ENCODE results near the gene SS18L1. TPM values are rescaled to one million over a fixed set of nuclear protein-coding genes. Genes with fewer than 3 reads are reported as not detected.

SS18L1 gene
- total RNA-seq, 1 donor from 2014 or later, result 8.7 TPM

DNA sequence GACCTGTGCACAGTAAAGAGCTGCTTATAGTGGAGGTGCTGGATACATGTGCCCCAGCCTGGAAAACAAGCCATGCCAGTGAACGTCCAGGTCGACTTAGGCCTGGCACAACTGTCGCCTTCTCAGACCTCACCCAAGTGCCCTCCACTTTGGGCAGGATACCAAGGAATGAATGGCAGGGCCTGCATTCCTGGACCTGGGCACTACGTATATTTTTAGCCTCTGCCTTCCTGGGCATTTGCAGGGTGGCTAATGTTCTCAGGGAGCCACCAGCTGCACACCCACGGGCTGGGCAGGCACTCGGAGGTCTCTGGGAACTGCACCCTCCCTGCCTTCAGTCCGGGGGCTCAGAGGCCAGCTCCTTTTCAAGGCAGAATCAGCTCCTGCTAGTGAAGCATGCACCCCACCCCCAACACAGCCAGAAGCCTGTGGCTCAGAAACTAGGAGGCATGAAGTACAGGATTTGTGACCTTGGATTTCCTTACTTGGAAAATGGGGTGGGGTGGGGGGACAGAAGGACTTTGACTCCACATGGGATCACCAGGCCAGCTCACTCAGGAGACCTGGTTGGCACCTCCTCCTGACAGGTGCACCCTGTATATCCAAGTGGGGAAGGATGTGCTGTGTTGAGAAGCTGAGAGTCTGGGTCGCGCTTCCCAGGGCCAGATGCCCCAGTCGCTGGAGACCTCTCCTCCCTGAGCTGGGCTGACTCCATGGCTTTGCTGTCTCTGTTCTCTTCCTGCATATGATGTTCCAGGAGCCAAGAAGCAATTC lies 23.8 kb upstream of the SS18L1 start:
- H3K4me3 ChIP-seq (ENCODE audit: low read depth, low read length), result no peak overlapping the region
- H3K27me3 ChIP-seq (ENCODE audit: control insufficient read depth, insufficient read depth, low read length), result peaks cover 5% of the 10 kb centered on the region
- TF ChIP-seq, protein P1, sequence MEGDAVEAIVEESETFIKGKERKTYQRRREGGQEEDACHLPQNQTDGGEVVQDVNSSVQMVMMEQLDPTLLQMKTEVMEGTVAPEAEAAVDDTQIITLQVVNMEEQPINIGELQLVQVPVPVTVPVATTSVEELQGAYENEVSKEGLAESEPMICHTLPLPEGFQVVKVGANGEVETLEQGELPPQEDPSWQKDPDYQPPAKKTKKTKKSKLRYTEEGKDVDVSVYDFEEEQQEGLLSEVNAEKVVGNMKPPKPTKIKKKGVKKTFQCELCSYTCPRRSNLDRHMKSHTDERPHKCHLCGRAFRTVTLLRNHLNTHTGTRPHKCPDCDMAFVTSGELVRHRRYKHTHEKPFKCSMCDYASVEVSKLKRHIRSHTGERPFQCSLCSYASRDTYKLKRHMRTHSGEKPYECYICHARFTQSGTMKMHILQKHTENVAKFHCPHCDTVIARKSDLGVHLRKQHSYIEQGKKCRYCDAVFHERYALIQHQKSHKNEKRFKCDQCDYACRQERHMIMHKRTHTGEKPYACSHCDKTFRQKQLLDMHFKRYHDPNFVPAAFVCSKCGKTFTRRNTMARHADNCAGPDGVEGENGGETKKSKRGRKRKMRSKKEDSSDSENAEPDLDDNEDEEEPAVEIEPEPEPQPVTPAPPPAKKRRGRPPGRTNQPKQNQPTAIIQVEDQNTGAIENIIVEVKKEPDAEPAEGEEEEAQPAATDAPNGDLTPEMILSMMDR (IDR thresholded peaks at IDR 0.05; ENCODE audit: insufficient read depth, low read length, severe bottlenecking), result no peak
- FAIRE-seq (no peak), DNase-seq (ENCODE audit: low read depth) (no peak)
- peaks cover 3% of the 10 kb centered on the region for H3K36me3 ChIP-seq (ENCODE audit: control insufficient read depth, insufficient read depth, low read length)

DNA sequence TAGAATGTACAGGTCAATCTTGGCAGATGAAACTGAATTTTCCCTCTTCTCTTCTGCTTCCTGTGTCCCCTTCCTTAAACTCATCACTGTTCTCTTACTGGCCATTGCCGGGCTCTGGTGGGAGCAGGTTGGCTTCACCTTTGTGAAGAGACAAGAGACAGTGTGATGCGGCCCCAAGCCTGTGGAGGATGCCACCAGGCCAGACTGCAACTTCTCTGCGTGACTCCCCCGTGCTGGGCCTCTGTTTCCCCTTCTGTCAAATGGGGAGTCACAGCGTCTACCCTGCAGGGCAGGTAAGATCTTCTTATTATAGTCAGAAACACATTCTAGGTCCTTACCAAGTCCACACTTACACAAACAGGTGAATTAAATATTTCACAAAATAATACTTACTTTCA lies 23.2 kb upstream of the SS18L1 start:
- Histone ChIP-seq H3K27me3 (ENCODE audit: control insufficient read depth, insufficient read depth, low read length) (peaks cover 2% of the 10 kb centered on the region), H3K36me3 (ENCODE audit: control insufficient read depth, insufficient read depth, low read length) (peaks cover 6% of the 10 kb centered on the region), H3K4me3 (ENCODE audit: low read depth, low read length) (no peak overlapping the region)
- TF ChIP-seq, protein P1 (IDR thresholded peaks at IDR 0.05; ENCODE audit: insufficient read depth, low read length, severe bottlenecking), result no peak
- DNase-seq (ENCODE audit: low read depth) (no peak), FAIRE-seq (no peak)

DNA sequence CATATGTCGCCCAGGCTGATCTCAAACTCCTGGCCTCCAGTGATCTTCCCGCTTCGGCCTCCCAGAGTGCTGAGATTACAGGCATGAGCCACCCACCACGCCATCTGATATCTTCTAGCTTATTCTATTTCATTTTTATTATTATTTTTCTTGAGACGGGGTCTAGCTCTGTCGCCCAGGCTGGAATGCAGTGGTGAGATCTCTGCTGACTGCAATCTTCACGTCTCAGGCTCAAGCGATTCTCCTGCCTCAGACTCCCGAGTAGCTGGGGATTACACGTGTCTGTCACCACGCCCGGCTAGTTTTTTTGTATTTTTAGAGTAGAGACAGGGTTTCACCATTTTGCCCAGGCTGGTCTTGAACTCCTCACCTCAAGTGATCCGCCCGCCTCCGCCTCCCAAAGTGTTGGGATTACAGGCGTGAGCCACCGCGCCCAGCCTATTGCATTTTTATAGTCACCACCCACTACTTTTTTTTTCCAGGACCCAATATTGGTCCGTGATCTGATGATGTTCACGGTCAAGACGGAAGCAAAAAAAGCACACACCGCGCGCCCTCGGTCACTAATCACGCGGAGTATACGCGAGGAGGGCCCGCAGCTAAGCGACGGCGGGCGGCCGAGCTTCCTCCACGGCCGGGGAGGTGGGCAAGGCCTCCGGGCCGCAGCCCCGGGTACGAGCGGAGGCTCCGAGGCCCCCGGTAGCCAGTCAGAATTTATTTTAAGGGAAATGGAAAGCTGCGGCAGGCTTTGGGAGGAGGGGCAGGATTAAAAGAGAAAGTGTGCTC lies 22.4 kb upstream of the SS18L1 start:
- peaks cover 2% of the 10 kb centered on the region for H3K27me3 ChIP-seq (ENCODE audit: control insufficient read depth, insufficient read depth, low read length)
- no peak for FAIRE-seq

DNA sequence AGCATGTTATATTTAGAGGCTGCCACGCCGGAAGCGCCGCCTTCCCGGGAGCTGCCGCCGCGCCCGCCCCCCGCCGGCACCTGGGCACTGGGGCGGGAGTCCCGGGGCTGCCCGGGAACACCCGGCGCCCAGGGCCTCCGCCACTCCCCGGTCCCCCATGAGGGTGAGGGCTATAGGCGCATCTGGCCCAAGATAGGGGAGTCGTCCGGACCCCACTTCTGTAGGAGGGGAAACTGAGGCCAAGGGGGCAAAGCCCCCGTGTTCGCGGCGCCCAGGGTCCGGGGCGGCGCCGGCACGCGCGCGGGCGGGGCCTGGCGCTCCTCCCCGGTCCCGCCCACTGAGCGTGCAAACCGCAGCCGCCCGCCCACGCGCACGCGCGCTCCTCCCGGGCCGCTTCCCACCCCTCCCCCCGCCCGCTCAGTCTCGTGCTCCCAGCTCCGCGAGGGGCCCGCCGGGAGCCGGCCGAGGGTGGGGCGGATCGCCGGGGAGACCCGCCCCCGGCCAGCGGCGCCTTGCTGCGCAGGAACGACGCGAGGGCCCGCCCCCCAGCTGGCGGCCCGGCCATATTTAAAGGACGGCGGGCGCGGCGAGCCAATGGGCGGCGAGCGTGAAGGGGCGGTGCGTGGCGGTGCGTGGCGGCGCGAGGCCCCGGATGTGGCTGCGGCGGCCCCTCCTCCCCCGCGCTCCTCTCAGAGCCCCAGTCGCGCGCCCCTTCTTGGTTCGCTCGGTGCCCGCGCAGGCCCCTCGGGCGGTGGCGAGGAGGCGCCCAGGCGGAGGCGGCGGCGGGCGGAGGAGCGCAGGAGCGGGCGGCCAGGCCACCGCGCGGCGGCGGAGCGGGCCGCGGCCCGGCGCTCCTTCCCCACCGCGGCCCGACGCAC lies 21.6 kb upstream of the SS18L1 start, which contains the start of gene LSM14B:
Gene LSM14B (plus strand): TSS at position 700 of the 878 bp plus-strand sequence. CDS start 192 bp downstream, outside the sequence.
- Histone ChIP-seq H3K27me3 (ENCODE audit: control insufficient read depth, insufficient read depth, low read length) (peaks cover 2% of the 10 kb centered on the region), H3K4me3 (ENCODE audit: low read depth, low read length) (peak within 1 kb of the TSS; percentile 61), H3K36me3 (ENCODE audit: control insufficient read depth, insufficient read depth, low read length) (peaks cover 12% of the 10 kb centered on the region)
- TF ChIP-seq, protein P1 (IDR thresholded peaks at IDR 0.05; ENCODE audit: insufficient read depth, low read length, severe bottlenecking), result no peak
- no peak for FAIRE-seq
- DNase-seq (ENCODE audit: low read depth), result peak; percentile 87

More for the DNA sequence above, 22.4 kb upstream of the SS18L1 start:
- DNase-seq (ENCODE audit: low read depth), result peak; percentile 42
- Histone ChIP-seq H3K4me3 (ENCODE audit: low read depth, low read length) (peak overlapping the region; percentile 55), H3K36me3 (ENCODE audit: control insufficient read depth, insufficient read depth, low read length) (peaks cover 9% of the 10 kb centered on the region)
- TF ChIP-seq, protein P1 (IDR thresholded peaks at IDR 0.05; ENCODE audit: insufficient read depth, low read length, severe bottlenecking), result no peak

DNA sequence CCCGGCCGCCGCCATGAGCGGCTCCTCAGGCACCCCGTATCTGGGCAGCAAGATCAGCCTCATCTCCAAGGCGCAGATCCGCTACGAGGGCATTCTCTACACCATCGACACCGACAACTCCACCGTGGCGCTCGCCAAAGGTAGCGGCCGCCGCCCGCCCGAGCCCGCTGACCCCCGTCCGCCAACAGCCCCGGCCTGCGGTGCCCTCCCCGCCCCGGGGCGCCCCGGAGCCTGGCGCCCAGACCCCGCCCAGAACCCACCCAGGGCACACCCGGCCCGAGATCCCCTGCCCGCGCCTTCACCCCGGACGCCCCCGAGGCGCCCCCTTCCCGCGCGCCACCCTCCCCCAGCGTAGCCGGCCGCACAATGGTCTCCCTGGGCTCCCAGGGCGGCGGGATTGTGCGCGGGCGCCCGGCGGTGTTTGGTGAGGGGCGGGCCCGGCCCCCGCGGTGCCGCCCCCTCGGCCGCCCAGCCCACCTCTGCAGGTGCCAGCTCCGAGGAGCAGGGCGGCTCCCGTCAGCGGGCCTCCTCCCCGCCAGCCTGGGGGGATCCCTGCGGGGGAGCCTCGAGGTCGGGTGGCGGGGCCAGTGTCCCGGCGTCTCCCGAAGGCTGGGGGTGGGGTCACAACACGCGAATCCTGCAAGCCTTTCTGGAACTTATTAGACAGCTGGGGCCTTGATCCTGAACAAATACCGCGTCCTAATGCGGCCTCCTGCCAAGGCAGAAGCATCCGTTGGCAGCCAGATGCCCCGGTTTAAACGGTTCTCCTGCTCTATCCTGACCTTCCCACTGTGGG lies 20.7 kb upstream of the SS18L1 start:
- TF ChIP-seq, protein P1 (IDR thresholded peaks at IDR 0.05; ENCODE audit: insufficient read depth, low read length, severe bottlenecking), result no peak
- Histone ChIP-seq H3K36me3 (ENCODE audit: control insufficient read depth, insufficient read depth, low read length) (peaks cover 17% of the 10 kb centered on the region), H3K27me3 (ENCODE audit: control insufficient read depth, insufficient read depth, low read length) (peaks cover 2% of the 10 kb centered on the region), H3K4me3 (ENCODE audit: low read depth, low read length) (peak overlapping the region; percentile 61)
- FAIRE-seq, result no peak
- peak; percentile 8 for DNase-seq (ENCODE audit: low read depth)

Measured in bronchial epithelial cell (primary cell).